Mesenchymal stem cell (in vitro differentiated cells and primary cell): ENCODE results near the gene KCTD6.

ENCODE experiments used
- DNase-seq: peaks from one replicate; pipeline ENCODE4 v3.0.0-alpha.2; 2013
- H2AFZ ChIP-seq: one replicate; pipeline ENCODE4 v1.6.1; 2013; ENCODE audit warnings: low read depth, mild to moderate bottlenecking, control low read depth, inconsistent platforms, low read length, moderate library complexity
- H2AK5ac ChIP-seq: 2 replicates; pipeline ENCODE4 v1.6.1; 2013; ENCODE audit warnings: low read length, moderate library complexity, mild to moderate bottlenecking, inconsistent platforms; ENCODE audit not compliant: severe bottlenecking
- H2BK120ac ChIP-seq: one replicate; pipeline ENCODE4 v1.6.1; 2013; ENCODE audit warnings: low read depth, mild to moderate bottlenecking, inconsistent platforms, low read length, moderate library complexity
- H2BK12ac ChIP-seq, 2 experiments: one replicate each; pipeline ENCODE4 v1.6.1; 2013; ENCODE audit warnings: inconsistent platforms in 2 of 2, low read length in 2 of 2, mild to moderate bottlenecking in 2 of 2, moderate library complexity in 2 of 2, control low read depth in 1 of 2
- H2BK15ac ChIP-seq: one replicate; pipeline ENCODE4 v1.6.1; 2013; ENCODE audit warnings: mild to moderate bottlenecking, low read depth, inconsistent platforms; ENCODE audit not compliant: poor library complexity, severe bottlenecking
- H2BK5ac ChIP-seq: 2 replicates; pipeline ENCODE4 v1.6.1; 2013; ENCODE audit warnings: low read depth, mild to moderate bottlenecking, low read length, control low read depth, inconsistent platforms; ENCODE audit not compliant: poor library complexity, severe bottlenecking
- H3K14ac ChIP-seq, 2 experiments: one replicate each; pipeline ENCODE4 v1.6.1; 2013; ENCODE audit warnings: inconsistent platforms in 2 of 2, low read length in 2 of 2, control low read depth in 1 of 2, mild to moderate bottlenecking in 1 of 2, moderate library complexity in 1 of 2
- H3K18ac ChIP-seq, 2 experiments: one replicate each; pipeline ENCODE4 v1.6.1; 2013; ENCODE audit warnings: inconsistent platforms in 2 of 2, low read length in 2 of 2, control low read depth in 1 of 2, low read depth in 1 of 2, mild to moderate bottlenecking in 1 of 2
- H3K23ac ChIP-seq, 2 experiments: one replicate each; pipeline ENCODE4 v1.6.1; 2013; ENCODE audit warnings: inconsistent platforms in 2 of 2, low read length in 2 of 2, mild to moderate bottlenecking in 2 of 2, moderate library complexity in 2 of 2, control low read depth in 1 of 2
- H3K27ac ChIP-seq: 2 replicates; pipeline ENCODE4 v1.5.1; 2013; ENCODE audit warnings: mild to moderate bottlenecking, moderate library complexity, low read length, control low read depth, inconsistent platforms; ENCODE audit not compliant: poor library complexity, severe bottlenecking
- H3K27me3 ChIP-seq, 2 experiments: 2 replicates each; pipeline versions ENCODE4 v1.6.1 to v1.7.0; 2013; ENCODE audit warnings: low read length in 2 of 2, mild to moderate bottlenecking in 2 of 2, moderate library complexity in 2 of 2, control low read depth in 1 of 2, inconsistent platforms in 1 of 2; ENCODE audit not compliant: control insufficient read depth in 1 of 2, insufficient read depth in 1 of 2
- H3K36me3 ChIP-seq, 2 experiments: 2 replicates each; pipeline versions ENCODE4 v1.6.1 to v1.7.0; 2013; ENCODE audit warnings: low read length in 2 of 2, control low read depth in 1 of 2, inconsistent platforms in 1 of 2, low read depth in 1 of 2, mild to moderate bottlenecking in 1 of 2; ENCODE audit not compliant: insufficient read depth in 2 of 2, control insufficient read depth in 1 of 2
- H3K4ac ChIP-seq, 2 experiments: one replicate each; pipeline ENCODE4 v1.6.1; 2013; ENCODE audit warnings: inconsistent platforms in 2 of 2, low read length in 2 of 2, mild to moderate bottlenecking in 2 of 2, moderate library complexity in 2 of 2, control low read depth in 1 of 2, low read depth in 1 of 2
- H3K4me1 ChIP-seq: 2 replicates; pipeline ENCODE4 v1.6.1; 2013; ENCODE audit warnings: low read depth, low read length, control low read depth; ENCODE audit not compliant: control insufficient read depth, insufficient read depth
- H3K4me2 ChIP-seq: 2 replicates; pipeline ENCODE4 v1.6.1; 2013; ENCODE audit warnings: low read length, mild to moderate bottlenecking, inconsistent platforms; ENCODE audit not compliant: poor library complexity, severe bottlenecking
- H3K4me3 ChIP-seq, 2 experiments: 2 replicates each; pipeline versions ENCODE4 v1.5.1 to v1.7.0; 2013; ENCODE audit warnings: low read length in 2 of 2, mild to moderate bottlenecking in 2 of 2, control low read depth in 1 of 2, low read depth in 1 of 2; ENCODE audit not compliant: insufficient read depth in 1 of 2
- H3K79me1 ChIP-seq: replicated peaks from 2 replicates; pipeline ENCODE4 v1.6.1; 2013; ENCODE audit warnings: mild to moderate bottlenecking, control low read depth, low read length, inconsistent platforms; ENCODE audit not compliant: poor library complexity, severe bottlenecking
- H3K9ac ChIP-seq: 2 replicates; pipeline ENCODE4 v1.7.0; 2013; ENCODE audit warnings: mild to moderate bottlenecking, low read length, moderate library complexity
- H3K9me3 ChIP-seq: 2 replicates; pipeline ENCODE4 v1.7.0; 2013; ENCODE audit warnings: mild to moderate bottlenecking, low read length; ENCODE audit not compliant: control insufficient read depth
- H4K8ac ChIP-seq: one replicate; pipeline ENCODE4 v1.6.1; 2013; ENCODE audit warnings: inconsistent platforms, mild to moderate bottlenecking, low read length, moderate library complexity
- H4K91ac ChIP-seq: one replicate; pipeline ENCODE4 v1.6.1; 2013; ENCODE audit warnings: mild to moderate bottlenecking, low read length, inconsistent platforms
- WGBS: methylation state at CpG from one replicate; pipeline ENCODE4 v1.1.7; 2013; ENCODE audit warnings: mixed read lengths; 5-methylcytosine and 5-hydroxymethylcytosine counted together

The KCTD6 gene

GRCh38 chr3:58518291-58518789, 26.4 kb downstream of the KCTD6 start:
- H3K4me2 ChIP-seq: no peak overlapping the region
- H2BK120ac ChIP-seq: no peak overlapping the region
- 84% methylated on average over 3 of the region's 3 CpGs for WGBS
- peaks cover 0 to 92% of the 10 kb centered on the region in 2 experiments for H3K36me3 ChIP-seq
- no peak overlapping the region for H2BK5ac ChIP-seq
- H3K27ac ChIP-seq: no peak overlapping the region
- H3K79me1 ChIP-seq: no peaks in the 10 kb centered on the region
- DNase-seq: no peak
- peaks cover 0 to 4% of the 10 kb centered on the region in 2 experiments for H3K27me3 ChIP-seq
- H3K9me3 ChIP-seq: no peaks in the 10 kb centered on the region
- H3K4ac ChIP-seq: no peak overlapping the region
- no peak overlapping the region for H3K23ac ChIP-seq
- no peak overlapping the region for H4K91ac ChIP-seq
- H3K18ac ChIP-seq: no peak overlapping the region
- no peak overlapping the region for H3K9ac ChIP-seq
- no peak overlapping the region for H3K4me3 ChIP-seq
- no peak overlapping the region for H2AK5ac ChIP-seq
- no peak overlapping the region for H3K14ac ChIP-seq
- H2BK12ac ChIP-seq: no peak overlapping the region
- no peak overlapping the region for H4K8ac ChIP-seq
- no peak overlapping the region for H2BK15ac ChIP-seq
- H2AFZ ChIP-seq: no peak overlapping the region
- H3K4me1 ChIP-seq: peaks cover 14% of the 10 kb centered on the region

DNA sequence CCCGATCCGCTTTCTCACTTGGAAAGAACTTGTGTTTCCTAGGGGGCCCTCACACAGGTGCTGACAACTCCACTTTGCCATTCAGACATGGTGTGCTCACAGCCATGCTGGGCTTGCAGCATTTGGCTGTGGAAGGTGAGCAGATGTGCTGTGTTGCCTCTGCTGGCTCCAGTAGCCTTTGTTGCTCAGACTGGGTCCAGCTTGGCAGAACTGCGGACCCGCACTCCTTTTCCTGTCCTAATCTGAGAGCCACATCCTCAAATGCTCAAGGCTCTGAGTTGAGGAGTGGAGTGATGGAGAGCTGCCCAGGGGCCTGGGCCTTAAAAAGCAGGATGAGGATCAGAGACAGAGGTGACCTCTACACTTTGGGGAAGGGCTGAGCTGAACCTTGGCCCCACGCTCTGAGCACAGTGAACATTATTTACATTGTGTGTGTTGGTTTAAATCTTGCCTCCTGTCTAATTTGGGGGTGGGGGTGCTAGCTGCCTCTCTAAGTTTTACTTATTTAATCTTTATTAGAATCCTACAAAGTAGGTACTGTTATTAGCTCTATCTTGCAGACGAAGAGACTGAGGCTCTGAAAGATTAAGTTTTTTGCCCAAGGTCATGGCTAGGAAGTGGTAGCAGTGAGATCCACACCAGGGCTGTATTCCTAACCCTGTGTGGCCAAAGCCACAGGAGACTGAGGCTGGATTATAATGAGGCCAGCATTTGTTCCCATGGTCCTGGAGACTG, 27.9 kb downstream of the KCTD6 start:
- H3K27ac ChIP-seq: no peak overlapping the region
- no peak overlapping the region for H2AFZ ChIP-seq
- no peak overlapping the region for H2BK120ac ChIP-seq
- no peaks in the 10 kb centered on the region for H3K27me3 ChIP-seq
- no peak overlapping the region for H4K8ac ChIP-seq
- H3K4me3 ChIP-seq: no peak overlapping the region
- H3K18ac ChIP-seq: no peak overlapping the region
- H3K4ac ChIP-seq: no peak overlapping the region
- no peak for DNase-seq
- no peaks in the 10 kb centered on the region for H3K9me3 ChIP-seq
- no peak overlapping the region for H3K23ac ChIP-seq
- 71% methylated on average over 4 of the region's 6 CpGs for WGBS
- H3K4me1 ChIP-seq: peaks cover 14% of the 10 kb centered on the region
- H2AK5ac ChIP-seq: no peak overlapping the region
- H2BK5ac ChIP-seq: no peak overlapping the region
- H3K4me2 ChIP-seq: no peak overlapping the region
- H3K9ac ChIP-seq: no peak overlapping the region
- no peak overlapping the region for H2BK15ac ChIP-seq
- H3K36me3 ChIP-seq: peaks cover 0 to 92% of the 10 kb centered on the region in 2 experiments
- H3K14ac ChIP-seq: no peak overlapping the region
- H2BK12ac ChIP-seq: no peak overlapping the region
- H4K91ac ChIP-seq: no peak overlapping the region
- no peaks in the 10 kb centered on the region for H3K79me1 ChIP-seq

DNA sequence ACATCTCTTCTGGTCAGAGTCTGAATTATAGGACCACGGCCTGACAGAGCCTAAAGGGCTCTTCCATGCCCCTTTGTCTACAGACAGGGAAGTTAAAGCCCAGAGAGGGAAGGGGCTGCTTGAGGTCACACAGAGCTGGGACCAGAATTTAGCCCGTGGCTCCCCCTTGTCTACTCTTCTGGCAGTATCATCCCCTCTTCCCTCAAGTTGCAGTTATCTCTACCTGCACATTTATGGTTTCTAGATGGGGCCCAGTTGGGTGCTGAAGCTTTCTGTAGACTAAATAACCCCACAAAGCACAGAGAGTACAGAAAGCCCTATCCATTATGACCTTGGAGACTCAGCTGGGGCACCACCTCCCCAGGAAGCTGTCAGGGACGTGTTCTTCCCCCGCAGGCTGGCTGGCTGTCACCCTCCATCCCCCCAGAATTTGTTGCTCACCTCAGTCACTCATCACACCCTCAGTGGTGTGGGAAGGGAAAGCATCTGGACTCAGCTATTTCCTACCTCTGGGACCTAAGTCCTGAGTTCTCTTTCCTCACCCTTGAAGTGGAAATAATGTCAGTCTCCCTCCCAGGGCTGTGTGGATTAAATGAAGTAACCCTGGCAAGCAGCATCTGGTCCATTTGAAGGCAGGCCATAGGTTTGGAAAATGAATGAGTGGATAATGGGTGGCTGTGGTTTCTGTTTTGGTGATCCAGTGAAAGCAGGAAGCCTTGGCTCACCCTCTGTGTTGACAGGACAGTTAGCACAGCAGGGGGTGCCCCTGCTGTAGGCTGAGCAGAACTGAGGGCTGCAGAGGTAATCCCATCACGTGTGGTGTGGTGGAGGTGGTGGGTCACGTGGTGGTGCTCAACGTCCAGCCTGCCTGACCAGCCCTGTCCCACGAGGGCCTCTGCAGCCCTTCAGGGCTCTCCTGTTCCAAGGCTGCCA, 28.8 kb downstream of the KCTD6 start:
- H2BK12ac ChIP-seq: no peak overlapping the region
- no peak overlapping the region for H3K9ac ChIP-seq
- peaks cover 0 to 92% of the 10 kb centered on the region in 2 experiments for H3K36me3 ChIP-seq
- H4K8ac ChIP-seq: no peak overlapping the region
- peaks cover 14% of the 10 kb centered on the region for H3K4me1 ChIP-seq
- no peak overlapping the region for H2BK15ac ChIP-seq
- no peak overlapping the region for H3K27ac ChIP-seq
- WGBS: 62% methylated on average over 6 of the region's 8 CpGs
- no peaks in the 10 kb centered on the region for H3K9me3 ChIP-seq
- H2BK120ac ChIP-seq: no peak overlapping the region
- no peak overlapping the region for H2AK5ac ChIP-seq
- H3K79me1 ChIP-seq: no peaks in the 10 kb centered on the region
- H3K4ac ChIP-seq: no peak overlapping the region
- DNase-seq: no peak
- H3K4me3 ChIP-seq: no peak overlapping the region
- no peak overlapping the region for H2AFZ ChIP-seq
- H3K4me2 ChIP-seq: no peak overlapping the region
- H4K91ac ChIP-seq: no peak overlapping the region
- no peak overlapping the region for H2BK5ac ChIP-seq
- H3K27me3 ChIP-seq: no peaks in the 10 kb centered on the region
- peak overlapping the region in 1 of 2 experiments; percentile 77 for H3K14ac ChIP-seq
- H3K18ac ChIP-seq: no peak overlapping the region
- H3K23ac ChIP-seq: peak overlapping the region in 1 of 2 experiments; percentile 77

- H3K9ac ChIP-seq: no peak overlapping the region
- no peak for DNase-seq
- H2BK12ac ChIP-seq: no peak overlapping the region
- peaks cover 15% of the 10 kb centered on the region for H3K4me1 ChIP-seq
- H3K36me3 ChIP-seq: peaks cover 0 to 90% of the 10 kb centered on the region in 2 experiments
- no peak overlapping the region for H3K27ac ChIP-seq
- H3K79me1 ChIP-seq: no peaks in the 10 kb centered on the region
- H3K27me3 ChIP-seq: no peaks in the 10 kb centered on the region
- no peak overlapping the region for H3K4me3 ChIP-seq
- no peak overlapping the region for H2BK120ac ChIP-seq
- peak overlapping the region in 1 of 2 experiments; percentile 77 for H3K14ac ChIP-seq
- no peak overlapping the region for H2BK15ac ChIP-seq
- H2AK5ac ChIP-seq: no peak overlapping the region
- no peak overlapping the region for H2BK5ac ChIP-seq
- H3K9me3 ChIP-seq: no peaks in the 10 kb centered on the region
- H3K23ac ChIP-seq: no peak overlapping the region
- H4K91ac ChIP-seq: no peak overlapping the region
- H3K4ac ChIP-seq: no peak overlapping the region
- H3K18ac ChIP-seq: no peak overlapping the region
- no peak overlapping the region for H3K4me2 ChIP-seq
- no peak overlapping the region for H4K8ac ChIP-seq
- 96% methylated on average over 3 of the region's 3 CpGs for WGBS
- H2AFZ ChIP-seq: no peak overlapping the region
Measured at GRCh38 chr3:58521336-58521670, 29.4 kb downstream of the KCTD6 start.
